ENCODE data around the gene SLC45A3.
A peak's percentile ranks its signal among the peaks of the same experiment; 100 is the strongest.
"Not testable (repeated sequence)": the region's sequence is repeated elsewhere in the genome, so short reads cannot be mapped to it uniquely, and the experiment has no call there.

Gene SLC45A3

DNA sequence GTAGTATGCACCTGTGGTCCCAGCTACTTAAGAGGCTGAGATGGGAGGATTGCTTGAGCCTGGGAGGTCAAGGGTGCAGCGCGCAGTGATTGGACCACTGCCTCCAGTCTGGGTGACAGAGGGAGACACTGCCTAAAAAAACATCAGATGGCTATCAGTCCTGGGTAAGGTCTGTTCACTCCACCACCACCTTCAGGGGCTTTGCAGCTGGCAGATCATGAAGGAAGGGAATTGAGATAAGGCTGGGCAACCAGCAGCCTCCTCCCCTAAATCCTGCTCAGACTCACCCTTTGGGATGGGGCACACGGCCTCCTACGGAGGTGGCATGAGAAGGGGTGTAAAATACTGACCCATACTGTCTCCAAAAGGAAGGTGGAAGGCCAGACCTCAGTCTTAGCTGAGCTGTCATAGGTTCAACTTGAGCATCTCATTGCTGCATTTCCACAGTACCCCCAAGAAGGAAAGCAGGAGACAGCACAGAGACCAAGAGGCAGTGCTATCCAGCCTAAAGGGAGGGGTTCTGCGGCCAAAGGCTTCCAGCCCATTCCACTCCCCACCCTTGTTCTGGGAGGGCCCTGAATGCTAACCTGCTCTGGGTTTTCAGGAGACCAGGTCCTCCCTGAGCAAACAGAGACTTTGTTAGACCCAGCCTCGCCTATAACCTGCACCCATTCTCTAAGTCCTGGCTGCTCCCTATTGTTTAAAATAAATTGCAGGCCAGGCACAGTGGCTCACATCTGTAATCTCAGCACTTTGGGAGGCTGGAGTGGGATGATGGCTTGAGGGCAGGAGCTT is 13.7 kb downstream of the SLC45A3 start:
- no peak for DNase-seq

- no peak for DNase-seq
These were observed 14.9 kb downstream of the SLC45A3 start for GRCh38 chr1:205665201-205666045.

DNA sequence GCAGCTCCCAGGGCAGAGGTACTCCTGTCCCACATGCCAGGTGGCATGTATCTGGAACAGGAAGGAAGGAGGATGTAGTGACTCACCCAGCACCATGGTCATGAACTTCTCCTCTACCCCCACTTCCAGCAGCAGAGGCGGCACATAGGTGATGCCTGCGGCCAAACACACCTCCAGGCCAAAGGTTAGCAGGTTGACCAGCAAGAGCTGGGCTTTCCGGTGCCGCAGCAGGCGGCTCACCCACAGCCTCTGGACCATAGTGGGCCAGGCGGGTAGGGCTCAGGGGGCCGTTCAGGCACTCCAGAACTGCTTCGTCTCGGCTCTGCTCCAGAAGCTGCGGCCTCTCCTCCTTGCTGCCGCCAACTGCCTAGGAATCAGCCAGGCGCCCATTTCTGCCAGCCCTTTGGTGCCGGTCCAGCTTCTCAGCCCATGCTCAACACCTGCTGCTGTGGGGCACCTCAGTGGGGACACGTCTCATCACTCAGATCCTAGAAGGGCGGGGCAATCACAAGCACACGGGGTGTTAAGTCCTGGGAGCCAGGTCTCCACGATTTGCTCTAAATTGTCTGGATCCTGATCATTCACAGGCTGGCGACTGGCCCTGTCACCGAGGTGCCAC is 15.8 kb downstream of the SLC45A3 start:
- DNase-seq, result no peak

DNA sequence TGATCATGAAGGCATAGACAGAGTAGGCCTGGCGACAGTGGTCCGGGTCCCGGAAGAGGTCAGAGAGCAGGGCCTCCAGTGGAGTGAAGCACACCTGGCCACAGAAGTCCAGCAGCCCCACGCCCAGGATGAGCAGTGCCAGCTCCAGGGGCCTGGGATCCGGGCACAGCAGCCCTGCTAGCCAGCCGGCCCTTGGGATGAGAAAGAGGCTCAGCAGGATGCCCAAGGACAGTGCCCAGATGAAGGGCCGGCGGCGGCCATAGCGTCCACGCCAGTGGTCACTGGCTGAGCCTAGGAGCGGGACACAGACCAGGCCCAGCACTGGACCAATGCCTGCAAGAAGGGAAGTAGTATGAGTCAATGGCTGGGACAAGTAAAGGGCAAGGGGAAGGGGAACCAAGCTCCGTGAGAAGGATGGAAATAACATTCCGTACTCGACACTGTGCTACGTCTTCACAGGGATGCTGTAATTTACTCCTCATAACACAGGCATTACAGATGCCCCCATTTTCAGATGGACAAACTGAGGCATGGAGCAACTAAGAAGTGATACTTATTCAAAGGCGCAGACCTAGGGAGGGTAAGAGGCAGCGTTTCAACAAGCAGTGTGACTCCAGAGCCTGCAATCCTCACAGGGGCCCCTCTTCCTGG is 16.9 kb downstream of the SLC45A3 start:
- DNase-seq, result no peak

DNA sequence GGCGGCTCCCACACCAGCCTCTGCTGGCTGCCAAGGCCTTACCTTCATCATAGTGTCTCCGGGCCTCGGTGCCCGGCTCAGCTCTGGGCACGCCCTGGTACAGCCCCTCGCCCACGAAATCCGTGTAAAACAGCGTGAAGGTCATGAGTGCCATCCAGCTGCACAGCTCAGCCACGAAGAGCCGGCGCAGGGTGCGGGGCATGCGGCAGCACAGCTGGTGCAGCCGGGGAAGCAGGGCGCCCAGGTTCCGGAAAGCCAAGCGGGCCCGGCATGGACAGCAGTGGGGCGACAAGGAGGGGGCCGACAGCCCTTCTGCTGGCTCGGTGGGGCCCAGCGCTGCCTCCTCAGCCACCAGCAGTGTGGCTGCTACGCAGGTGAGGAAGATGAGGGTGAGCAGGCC is 17.5 kb downstream of the SLC45A3 start:
- DNase-seq, result no peak

DNA sequence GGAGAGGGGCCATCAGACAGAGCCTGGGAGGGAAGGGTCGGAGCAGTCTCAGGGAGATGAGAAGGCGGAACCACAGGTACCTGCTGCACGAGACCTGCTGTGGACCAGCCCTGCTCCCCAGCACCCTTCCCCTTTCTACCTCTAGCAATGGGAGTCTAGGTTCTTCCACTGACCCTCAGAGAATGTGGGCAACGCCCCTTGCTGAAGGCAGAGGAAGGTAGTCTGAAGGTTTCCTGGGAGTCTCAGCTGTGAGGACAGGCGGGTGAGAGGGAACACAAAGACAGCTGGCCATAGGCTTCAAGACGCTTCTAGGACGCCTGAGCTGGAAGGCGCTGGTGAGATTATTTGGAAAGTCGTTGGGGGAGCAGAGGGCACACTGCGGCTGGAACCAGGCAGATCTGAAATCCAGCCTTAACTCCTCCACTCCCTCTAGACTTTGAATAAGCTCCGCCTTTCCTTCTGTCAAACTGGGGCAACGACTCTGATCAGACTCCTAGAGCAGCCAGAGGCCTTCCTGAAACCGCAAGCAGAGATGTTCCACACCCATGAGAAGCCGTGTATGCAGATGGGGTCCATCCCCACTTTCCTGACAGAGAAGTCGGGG is 18.1 kb downstream of the SLC45A3 start:
- DNase-seq, result no peak

DNA sequence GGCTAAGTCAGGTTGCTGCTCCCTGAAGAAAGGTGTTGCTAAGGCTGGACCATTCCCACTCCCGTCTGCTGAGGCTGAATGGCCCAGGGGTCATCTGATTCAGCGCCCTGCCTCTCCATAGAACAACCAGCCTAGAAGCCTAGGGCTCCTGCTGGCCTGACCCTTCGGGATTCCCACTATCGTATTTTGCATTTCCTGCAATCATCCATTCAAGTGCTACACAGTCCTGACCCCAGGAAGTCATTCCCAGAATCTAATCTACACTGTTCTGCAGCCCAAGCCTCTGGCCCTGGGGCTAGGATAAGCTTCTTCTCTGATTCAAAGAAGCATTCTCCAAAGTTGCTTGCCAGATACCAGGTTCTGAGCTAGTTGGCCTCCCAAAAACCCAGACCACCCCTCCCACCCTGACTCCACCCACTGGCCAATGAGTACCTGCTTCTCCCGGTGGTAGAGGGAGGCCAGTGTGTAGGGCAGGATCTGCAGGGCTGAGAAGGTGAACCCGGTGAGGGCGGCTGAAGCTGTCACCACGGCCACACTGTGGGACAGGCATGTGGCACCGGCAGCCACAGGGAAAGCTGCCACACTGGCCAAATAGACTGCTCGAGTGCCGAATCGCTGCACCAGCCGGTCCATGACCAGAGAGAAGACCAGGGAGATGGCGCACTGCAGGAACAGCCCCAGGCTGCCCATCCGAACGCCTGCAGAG is 18.7 kb downstream of the SLC45A3 start:
- DNase-seq, result no peak

DNA sequence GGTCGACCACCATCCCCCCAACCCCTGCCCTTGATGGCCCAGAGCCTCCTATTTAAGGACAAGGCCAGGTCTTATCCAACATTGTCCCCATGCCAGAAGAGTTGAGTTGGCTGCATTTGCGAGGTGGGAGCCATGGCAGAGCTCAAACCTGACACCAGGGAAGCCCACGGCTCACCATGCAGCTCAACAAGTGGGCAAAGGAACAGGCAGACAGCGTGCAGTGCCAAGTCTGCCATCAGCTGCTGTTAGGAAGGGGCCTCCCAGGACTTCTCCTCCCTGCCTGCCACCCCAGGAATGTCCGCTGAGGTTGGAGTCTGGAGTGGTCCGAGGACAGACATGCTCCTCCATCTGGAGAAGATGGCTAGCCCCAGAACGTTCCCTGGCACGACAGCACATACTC is 19.9 kb downstream of the SLC45A3 start:
- no peak for DNase-seq

- peak; percentile 39 to 73 (median 55) for DNase-seq
These were observed 21.2 kb downstream of the SLC45A3 start for GRCh38 chr1:205658943-205659581.

DNA sequence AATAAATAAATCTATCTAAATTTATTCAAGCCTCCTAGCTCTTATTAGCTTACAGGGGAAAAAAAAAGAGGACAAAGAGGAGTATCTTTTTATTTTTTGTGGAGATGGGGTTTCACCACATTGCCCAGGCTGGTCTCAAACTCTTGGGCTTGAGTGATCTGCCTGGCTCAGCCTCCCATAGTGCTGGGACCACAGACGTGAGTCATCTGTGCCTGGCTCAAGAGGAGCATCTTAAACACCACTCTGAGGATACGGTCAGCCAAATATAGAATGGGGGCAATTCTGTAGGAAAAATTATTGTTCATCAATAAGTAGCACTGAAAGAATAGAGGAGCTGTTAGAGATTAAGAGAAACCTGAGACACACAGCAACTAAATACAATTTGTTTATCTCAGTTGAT is 24.1 kb downstream of the SLC45A3 start:
- no peak for DNase-seq

GRCh38 chr1:205652984-205653383 is 27.3 kb downstream of the SLC45A3 start:
- no peak for DNase-seq

DNA sequence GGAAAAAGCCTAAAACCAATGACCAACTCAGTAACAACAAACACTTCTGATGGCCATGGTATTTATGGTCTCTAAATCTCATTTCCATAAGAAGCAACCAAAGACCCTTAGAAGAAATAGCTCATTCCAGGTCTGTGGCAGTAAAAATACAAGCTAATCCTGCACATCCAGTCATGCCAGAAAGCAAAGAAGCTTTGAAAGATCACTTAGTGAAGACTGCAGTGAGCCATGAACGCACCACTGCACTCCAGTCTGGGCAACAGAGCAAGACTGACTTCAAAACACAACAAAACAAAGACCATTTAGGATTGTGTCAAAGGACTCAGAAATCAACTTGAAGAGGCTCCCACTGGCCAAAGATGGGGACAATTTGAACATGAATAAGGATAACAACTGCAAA is 30.1 kb downstream of the SLC45A3 start:
- no peak for DNase-seq

- DNase-seq, result no peak
These were observed 34.8 kb downstream of the SLC45A3 start for GRCh38 chr1:205645519-205645918.

DNA sequence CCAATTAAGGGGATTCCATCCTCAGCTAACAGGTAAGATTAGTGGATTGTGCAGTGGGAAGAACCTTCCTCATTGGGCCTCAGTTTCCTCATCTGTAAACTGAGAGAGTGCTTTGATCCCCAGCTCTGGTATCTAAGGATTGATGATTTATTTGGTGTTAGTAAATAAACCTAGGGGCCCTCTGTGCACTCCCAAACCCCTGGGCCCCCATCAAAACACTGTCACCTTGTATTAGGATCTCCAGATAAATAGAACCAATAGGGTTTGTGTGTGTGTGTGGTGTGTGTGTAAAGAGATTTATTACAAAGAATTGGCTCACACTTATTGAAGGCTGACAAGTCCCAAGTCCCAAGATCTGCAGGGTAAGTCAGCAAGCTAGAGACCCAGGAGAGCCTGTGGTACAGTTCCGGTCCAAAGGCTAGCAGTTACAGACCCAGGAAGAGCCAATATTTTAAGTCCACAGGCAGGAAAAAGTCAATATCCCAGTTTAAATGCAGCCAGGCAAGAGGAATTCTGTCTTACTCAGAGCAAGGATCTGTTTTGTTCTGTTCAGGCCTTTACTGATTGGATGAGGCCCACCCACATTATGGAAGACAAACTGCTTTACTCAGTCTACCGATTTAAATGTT is 37.5 kb downstream of the SLC45A3 start:
- no peak for DNase-seq

DNA sequence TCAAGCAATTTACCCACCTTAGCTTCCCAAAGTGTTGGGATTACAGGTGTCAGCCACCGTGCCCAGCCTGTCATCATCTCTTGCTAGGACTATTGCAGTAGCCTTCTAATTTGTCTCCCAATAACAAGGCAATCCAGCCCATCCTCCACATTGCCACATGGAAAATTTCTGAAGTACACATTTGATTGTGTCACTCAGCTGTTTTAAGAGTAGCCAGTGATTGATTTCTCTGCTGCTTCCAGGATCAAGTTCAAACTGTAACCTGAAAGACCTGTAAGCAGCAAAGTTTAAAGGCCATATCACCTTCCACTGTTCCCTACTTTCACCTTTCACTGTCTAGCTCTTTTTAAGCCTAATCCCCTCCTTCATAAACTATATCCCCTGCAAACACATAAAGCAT is 40.7 kb downstream of the SLC45A3 start:
- DNase-seq, result no peak

DNA sequence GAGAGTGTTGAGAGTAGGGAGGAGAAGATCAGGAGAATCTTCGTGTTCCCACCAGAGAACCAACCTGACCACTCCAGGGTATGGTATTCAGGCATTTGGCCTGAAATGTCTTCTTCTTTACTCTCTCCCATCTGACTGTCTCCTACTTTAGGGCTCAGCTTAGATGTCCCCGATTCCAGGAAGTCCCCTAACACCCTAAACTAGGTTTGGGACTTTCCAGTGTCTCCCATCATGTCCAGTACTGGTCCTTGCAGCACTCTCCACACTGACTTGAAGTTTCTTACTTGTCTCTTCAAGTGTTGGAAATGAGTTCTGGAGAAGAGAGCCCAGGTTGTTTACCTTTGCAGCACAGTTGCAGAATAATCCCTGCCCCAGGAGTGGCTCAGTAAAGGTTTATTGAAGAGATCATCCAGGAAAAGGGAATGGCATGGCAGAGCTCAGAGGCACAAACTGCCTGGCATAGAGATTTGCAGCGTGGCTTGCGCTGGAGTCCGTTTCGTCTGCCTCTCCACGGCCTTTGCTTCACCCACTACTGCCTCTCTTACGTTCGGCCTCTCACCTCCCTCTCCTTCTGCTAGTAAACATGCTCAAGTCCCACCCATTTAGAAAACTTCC is 42.3 kb downstream of the SLC45A3 start:
- DNase-seq, result no peak

DNA sequence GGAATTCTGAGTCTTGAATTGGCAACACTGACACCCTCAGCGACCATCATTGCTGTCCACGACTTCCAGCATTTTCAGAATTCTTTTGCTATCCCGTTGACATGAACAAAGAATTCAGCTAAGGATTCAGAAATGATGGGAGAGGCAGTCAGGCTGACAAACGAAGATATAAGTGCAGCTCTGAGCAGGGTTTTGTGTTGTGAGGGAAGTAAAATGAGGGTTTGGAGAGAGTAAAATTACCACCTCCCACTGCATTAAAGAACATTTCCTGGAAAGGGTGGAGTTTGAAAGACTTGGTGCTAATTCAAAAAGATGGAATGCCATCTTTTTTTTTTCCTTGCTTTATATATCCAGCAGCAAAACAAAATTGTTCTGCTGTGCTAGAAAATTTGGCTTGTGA is 43.6 kb downstream of the SLC45A3 start:
- DNase-seq, result no peak

- DNase-seq, result not testable (repeated sequence)
These were observed 44.2 kb downstream of the SLC45A3 start for GRCh38 chr1:205636138-205636530.

- no peak for DNase-seq
These were observed 46.8 kb downstream of the SLC45A3 start for GRCh38 chr1:205633421-205633976.

DNA sequence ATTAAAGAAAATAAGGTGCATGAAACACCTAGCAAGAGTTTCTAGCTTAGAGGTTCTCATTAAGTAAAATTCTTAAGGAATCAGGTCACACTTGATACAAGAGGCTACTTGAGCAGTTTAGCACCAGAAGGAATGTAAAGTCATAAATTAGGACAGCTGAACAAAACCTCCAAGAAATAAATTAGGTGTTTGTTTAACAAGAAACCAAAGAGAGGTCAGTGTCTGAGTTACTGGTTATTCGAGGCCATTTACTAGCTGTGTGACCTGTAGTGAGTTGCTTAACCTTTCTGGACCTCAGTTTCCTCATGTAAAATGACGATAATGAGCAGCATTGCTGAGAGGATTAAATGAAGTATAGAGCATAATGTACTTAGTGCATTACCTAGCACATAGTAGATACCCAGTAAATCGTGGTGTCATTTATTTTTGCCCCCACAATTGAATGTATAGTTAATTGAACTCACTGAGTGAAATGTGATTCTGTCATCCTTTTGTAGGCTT is 47.6 kb downstream of the SLC45A3 start:
- no peak for DNase-seq
